Natural killer cell (primary cell): ENCODE data around the gene SMIM36. TPM values are rescaled to one million over a fixed set of nuclear protein-coding genes. Genes with fewer than 3 reads are reported as not detected.

ENCODE experiments used
- ATAC-seq, 3 donors: fragments of 150-1000 bp in 2 of 3; fragments of 200-7000 bp in 1 of 3; cut with Tn5 transposase; 1 replicate in 1 of 3; 2 replicates in 2 of 3; pipeline ENCODE4 v1.10.0; 2021; ENCODE audit warnings: mild to moderate bottlenecking in 2 of 3, moderate library complexity in 2 of 3
- DNase-seq, 2 donors: peaks; one replicate each; pipeline versions ENCODE4 v3.0.0 to v3.0.0-alpha.2; 2013 to 2021; ENCODE audit warnings: mixed read lengths in 1 of 2
- H3K27ac ChIP-seq: one replicate; pipeline ENCODE4 v1.5.1; 2013; ENCODE audit warnings: mild to moderate bottlenecking, low read length
- H3K27me3 ChIP-seq: one replicate; pipeline ENCODE4 v1.6.1; 2013; ENCODE audit warnings: low read length; ENCODE audit not compliant: control insufficient read depth, insufficient read depth
- H3K36me3 ChIP-seq: one replicate; pipeline ENCODE4 v1.6.1; 2013; ENCODE audit warnings: low read length; ENCODE audit not compliant: control insufficient read depth, insufficient read depth
- H3K4me1 ChIP-seq: one replicate; pipeline ENCODE4 v1.6.1; 2013; ENCODE audit warnings: low read length; ENCODE audit not compliant: control insufficient read depth, insufficient read depth
- H3K4me3 ChIP-seq: one replicate; pipeline ENCODE4 v1.5.1; 2013; ENCODE audit warnings: low read length
- H3K9me3 ChIP-seq: one replicate; pipeline ENCODE4 v1.6.1; 2013; ENCODE audit warnings: low read length; ENCODE audit not compliant: control insufficient read depth, insufficient read depth
- H3K27ac Mint-ChIP-seq, 2 donors: one replicate each; pipeline ENCODE4 v1.8.0; 2022; ENCODE audit warnings: mild to moderate bottlenecking in 2 of 2, mixed read lengths in 2 of 2, moderate library complexity in 1 of 2
- H3K27me3 Mint-ChIP-seq, 2 donors: one replicate each; pipeline ENCODE4 v1.8.0; 2022; ENCODE audit warnings: low read depth in 2 of 2, mixed read lengths in 2 of 2
- H3K36me3 Mint-ChIP-seq: one replicate; pipeline ENCODE4 v1.8.0; 2022; ENCODE audit warnings: mixed read lengths
- H3K4me1 Mint-ChIP-seq, 2 donors: one replicate each; pipeline ENCODE4 v1.8.0; 2022; ENCODE audit warnings: mixed read lengths in 2 of 2
- H3K4me3 Mint-ChIP-seq: one replicate; pipeline ENCODE4 v1.8.0; 2022; ENCODE audit warnings: mild to moderate bottlenecking, moderate library complexity, mixed read lengths
- H3K9me3 Mint-ChIP-seq, 2 donors: one replicate each; pipeline ENCODE4 v1.8.0; 2022; ENCODE audit warnings: mixed read lengths in 2 of 2
- WGBS: methylation state at CpG from one replicate; pipeline ENCODE4 v1.1.7; 2013; ENCODE audit warnings: missing lambda C conversion rate; ENCODE audit not compliant: insufficient coverage; 5-methylcytosine and 5-hydroxymethylcytosine counted together
- intact Hi-C: fragments of 100-400 bp; cut with micrococcal nuclease; formaldehyde crosslinking; loops from one replicate; pipeline ENCODE4 v1.14.2; 2022
- total RNA-seq, 4 donors: library from RNA; stranded (reverse); fragments of 120-200 nt in 1 of 4; gene quantifications; one replicate each; pipeline versions ENCODE4 v1.2.3 to v1.2.4, GENCODE V29; 2013 to 2022
- TF ChIP-seq, protein P1 (sequence below): fragments of 200-600 bp; IDR thresholded peaks from one replicate; pipeline ENCODE4 v1.8.0; 2022; ENCODE audit warnings: antibody characterized with exemption

The SMIM36 gene
- total RNA-seq, 3 donors from 2014 or later (not counting 1 experiment from before 2014, with no cell fraction given): not detected

- DNase-seq: no peak
Observed at GRCh38 chr17:55463600-55463999, 47.7 kb downstream of the SMIM36 start.

GRCh38 chr17:55462711-55463110, 48.5 kb downstream of the SMIM36 start:
- no peaks in the 10 kb centered on the region for H3K9me3 ChIP-seq
- intact Hi-C loops: no loop called here
- H3K27ac ChIP-seq: no peak overlapping the region
- DNase-seq (no peak), ATAC-seq (no peak)
- Mint-ChIP-seq H3K4me3 (no peak overlapping the region), H3K9me3 (no peaks in the 10 kb centered on the region), H3K36me3 (no peaks in the 10 kb centered on the region), H3K27me3 (no peaks in the 10 kb centered on the region), H3K27ac (no peak overlapping the region), H3K4me1 (peaks cover 0 to 7% of the 10 kb centered on the region in 2 donors)
- H3K27me3 ChIP-seq: no peaks in the 10 kb centered on the region
- H3K4me1 ChIP-seq: no peaks in the 10 kb centered on the region
- no peak overlapping the region for H3K4me3 ChIP-seq
- no peaks in the 10 kb centered on the region for H3K36me3 ChIP-seq
- TF ChIP-seq, protein P1, sequence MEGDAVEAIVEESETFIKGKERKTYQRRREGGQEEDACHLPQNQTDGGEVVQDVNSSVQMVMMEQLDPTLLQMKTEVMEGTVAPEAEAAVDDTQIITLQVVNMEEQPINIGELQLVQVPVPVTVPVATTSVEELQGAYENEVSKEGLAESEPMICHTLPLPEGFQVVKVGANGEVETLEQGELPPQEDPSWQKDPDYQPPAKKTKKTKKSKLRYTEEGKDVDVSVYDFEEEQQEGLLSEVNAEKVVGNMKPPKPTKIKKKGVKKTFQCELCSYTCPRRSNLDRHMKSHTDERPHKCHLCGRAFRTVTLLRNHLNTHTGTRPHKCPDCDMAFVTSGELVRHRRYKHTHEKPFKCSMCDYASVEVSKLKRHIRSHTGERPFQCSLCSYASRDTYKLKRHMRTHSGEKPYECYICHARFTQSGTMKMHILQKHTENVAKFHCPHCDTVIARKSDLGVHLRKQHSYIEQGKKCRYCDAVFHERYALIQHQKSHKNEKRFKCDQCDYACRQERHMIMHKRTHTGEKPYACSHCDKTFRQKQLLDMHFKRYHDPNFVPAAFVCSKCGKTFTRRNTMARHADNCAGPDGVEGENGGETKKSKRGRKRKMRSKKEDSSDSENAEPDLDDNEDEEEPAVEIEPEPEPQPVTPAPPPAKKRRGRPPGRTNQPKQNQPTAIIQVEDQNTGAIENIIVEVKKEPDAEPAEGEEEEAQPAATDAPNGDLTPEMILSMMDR: no peak

More at GRCh38 chr17:55463600-55463999, 47.7 kb downstream of the SMIM36 start:
- H3K4me3 ChIP-seq: no peak overlapping the region
- no peaks in the 10 kb centered on the region for H3K9me3 ChIP-seq
- no peak overlapping the region for H3K27ac ChIP-seq
- TF ChIP-seq, protein P1: no peak
- Mint-ChIP-seq H3K4me1 (peaks cover 0 to 7% of the 10 kb centered on the region in 2 donors), H3K9me3 (no peaks in the 10 kb centered on the region), H3K27ac (no peak overlapping the region), H3K27me3 (no peaks in the 10 kb centered on the region), H3K36me3 (no peaks in the 10 kb centered on the region), H3K4me3 (no peak overlapping the region)
- no peaks in the 10 kb centered on the region for H3K4me1 ChIP-seq
- H3K27me3 ChIP-seq: no peaks in the 10 kb centered on the region
- no peaks in the 10 kb centered on the region for H3K36me3 ChIP-seq
- 3% methylated on average over 2 of the region's 2 CpGs for WGBS
- intact Hi-C loops: no loop called here
- no peak for ATAC-seq

DNA sequence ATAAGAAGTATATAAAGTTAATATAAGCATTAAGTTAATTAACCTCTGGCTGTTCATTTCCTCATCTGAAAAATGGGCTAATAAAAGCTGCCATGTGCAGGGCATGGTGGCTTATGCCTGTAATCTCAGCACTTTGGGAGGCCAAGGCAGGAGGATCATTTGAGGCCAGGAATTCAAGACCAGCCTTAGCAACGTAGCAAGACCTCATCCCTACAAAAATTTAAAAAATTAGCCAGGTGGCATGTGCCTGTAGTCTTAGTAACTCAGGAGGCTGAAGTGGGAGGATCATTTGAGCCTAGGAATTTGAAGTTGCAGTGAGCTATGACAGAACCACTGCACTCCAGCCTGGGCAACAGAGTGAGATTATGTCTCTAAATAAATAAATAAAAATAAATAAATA, 49.0 kb downstream of the SMIM36 start:
- Histone ChIP-seq H3K27ac (no peak overlapping the region), H3K27me3 (no peaks in the 10 kb centered on the region), H3K36me3 (no peaks in the 10 kb centered on the region), H3K4me3 (no peak overlapping the region), H3K4me1 (no peaks in the 10 kb centered on the region), H3K9me3 (no peaks in the 10 kb centered on the region)
- H3K27ac Mint-ChIP-seq: no peak overlapping the region
- TF ChIP-seq, protein P1: no peak
- intact Hi-C loops: no loop called here
- no CpG with 5 or more reads among the region's 1 CpG for WGBS
- H3K27me3 Mint-ChIP-seq: no peaks in the 10 kb centered on the region
- peaks cover 0 to 7% of the 10 kb centered on the region in 2 donors for H3K4me1 Mint-ChIP-seq
- no peaks in the 10 kb centered on the region for H3K36me3 Mint-ChIP-seq
- H3K9me3 Mint-ChIP-seq: no peaks in the 10 kb centered on the region
- no peak overlapping the region for H3K4me3 Mint-ChIP-seq
- DNase-seq: no peak
- no peak for ATAC-seq

- WGBS: 76% methylated on average over 7 of the region's 7 CpGs
- no peak for DNase-seq
Observed at GRCh38 chr17:55458978-55459377, 52.3 kb downstream of the SMIM36 start.

More at GRCh38 chr17:55458978-55459377, 52.3 kb downstream of the SMIM36 start:
- no peak for ATAC-seq
- H3K9me3 Mint-ChIP-seq: no peaks in the 10 kb centered on the region
- Histone ChIP-seq H3K27me3 (no peaks in the 10 kb centered on the region), H3K36me3 (no peaks in the 10 kb centered on the region), H3K4me3 (no peak overlapping the region), H3K9me3 (no peaks in the 10 kb centered on the region), H3K27ac (no peak overlapping the region), H3K4me1 (no peaks in the 10 kb centered on the region)
- intact Hi-C loops: no loop called here
- H3K36me3 Mint-ChIP-seq: no peaks in the 10 kb centered on the region
- peaks cover 0 to 7% of the 10 kb centered on the region in 2 donors for H3K4me1 Mint-ChIP-seq
- H3K4me3 Mint-ChIP-seq: no peak overlapping the region
- TF ChIP-seq, protein P1: no peak
- peaks cover 2 to 3% of the 10 kb centered on the region in 2 donors for H3K27me3 Mint-ChIP-seq
- no peak overlapping the region for H3K27ac Mint-ChIP-seq
